A549 (cell line): Measurements from ENCODE around the gene BUD31.

Experiments used
- CBX8 ChIP-seq: fragments of 200-600 bp; sonication (generic); IDR thresholded peaks from 2 replicates; pipeline ENCODE4 v1.6.1; 2016
- CEBPB ChIP-seq, 2 experiments: fragments of >200 bp in 1 of 2; sonication (Bioruptor Twin) in 1 of 2; formaldehyde crosslinking in 1 of 2; IDR thresholded peaks; 2 replicates each; pipeline ENCODE4 v1.6.1; 2012 to 2016
- CHD2 ChIP-seq: fragments of 150-350 bp; IDR thresholded peaks from 2 replicates; pipeline ENCODE4 v1.6.1; 2014; ENCODE audit warnings: low read length; ENCODE audit not compliant: partially characterized antibody
- MAFK ChIP-seq: fragments of 450-650 bp; IDR thresholded peaks from 2 replicates; pipeline ENCODE4 v1.6.1; 2014; ENCODE audit not compliant: partially characterized antibody
- POLR2A ChIP-seq: IDR thresholded peaks from 2 replicates; pipeline ENCODE4 v1.6.1; 2012; ENCODE audit warnings: mild to moderate bottlenecking, low read length
- POLR2AphosphoS2 ChIP-seq: conservative IDR thresholded peaks from 2 replicates; pipeline ENCODE4 v1.6.1; 2012; ENCODE audit warnings: low read length, improper control_type of control experiment, inconsistent platforms
- RAD21 ChIP-seq, 2 experiments: fragments of >200 bp in 1 of 2; sonication (Bioruptor Twin) in 1 of 2; formaldehyde crosslinking in 1 of 2; IDR thresholded peaks in 1 of 2; conservative IDR thresholded peaks in 1 of 2; 2 replicates in 1 of 2; 3 replicates in 1 of 2; pipeline ENCODE4 v1.6.1; 2012 to 2018; ENCODE audit warnings: inconsistent platforms in 1 of 2
- SREBF2 ChIP-seq: fragments of 450-650 bp; IDR thresholded peaks from 2 replicates; pipeline ENCODE4 v1.6.1; 2014; ENCODE audit warnings: mild to moderate bottlenecking, moderate library complexity
- TFCP2L1 ChIP-seq: fragments of 250-450 bp; sonication (Bioruptor Pico); IDR thresholded peaks from 2 replicates; pipeline ENCODE4 v1.5.0; 2021; ENCODE audit warnings: mild to moderate bottlenecking
- USF2 ChIP-seq: fragments of 450-650 bp; IDR thresholded peaks from 2 replicates; pipeline ENCODE4 v1.6.1; 2014; ENCODE audit warnings: antibody characterized with exemption
- ZSCAN20 ChIP-seq: fragments of 250-450 bp; sonication (Bioruptor Pico); IDR thresholded peaks from 2 replicates; pipeline ENCODE4 v1.8.0; 2022; ENCODE audit warnings: mild to moderate bottlenecking, moderate library complexity
- TF ChIP-seq, protein P1 (sequence below): fragments of >200 bp; sonication (Bioruptor Twin); formaldehyde crosslinking; IDR thresholded peaks from 3 replicates; pipeline ENCODE4 v1.5.1; 2016

DNA sequence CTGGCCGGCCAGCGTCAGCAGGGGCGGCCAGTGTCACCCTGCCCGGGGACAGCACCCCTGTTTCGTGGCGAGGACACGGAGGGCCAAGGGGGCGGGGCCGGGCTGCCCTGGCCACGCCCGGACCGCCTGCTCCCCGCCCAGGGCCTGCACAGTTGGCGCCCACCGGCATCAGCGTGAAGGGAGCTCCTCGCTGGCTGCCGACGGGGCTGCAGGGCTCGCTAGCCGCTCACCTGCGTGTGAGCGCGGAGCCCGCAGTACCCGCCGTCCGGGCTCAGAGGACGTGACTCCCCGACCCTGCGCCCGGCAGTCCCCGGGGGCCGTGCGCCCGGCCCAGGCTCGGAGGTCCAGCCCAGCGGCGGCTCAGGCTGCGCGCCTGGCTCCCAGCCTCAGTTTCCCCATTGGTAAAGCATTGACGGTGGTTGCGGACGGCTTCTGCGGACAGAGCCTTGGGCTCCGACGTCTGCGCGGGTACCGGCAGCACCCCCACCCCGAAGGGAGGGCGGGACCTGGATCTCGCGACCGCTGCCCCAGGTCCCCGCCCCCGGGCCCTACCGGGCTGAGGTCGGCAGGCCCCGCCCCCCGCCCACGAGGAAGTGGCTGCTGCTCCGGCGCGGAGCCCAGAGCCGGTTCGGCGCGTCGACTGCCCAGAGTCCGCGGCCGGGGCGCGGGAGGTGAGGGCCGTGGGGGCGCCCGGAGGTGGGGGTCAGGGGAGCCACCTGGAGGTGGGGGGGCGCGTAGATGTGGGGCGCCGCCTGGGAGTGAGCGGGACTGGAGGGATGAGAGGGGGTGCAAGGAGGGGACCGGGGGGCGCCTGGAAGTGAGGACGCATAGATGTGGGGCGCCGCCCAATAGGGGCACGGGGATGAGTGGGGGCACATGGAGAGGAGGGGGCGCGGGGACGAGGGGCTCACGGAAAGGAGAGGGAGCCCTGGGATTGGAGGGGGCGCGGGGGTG lies 34.4 kb upstream of the BUD31 start, which contains the start of gene ARPC1B:
- TF ChIP-seq TFCP2L1 (no peak), CHD2 (peak; percentile 54), CEBPB (IDR thresholded peaks at IDR 0.05) (no peak), USF2 (no peak), POLR2AphosphoS2 (no peak), RAD21 (conservative IDR thresholded peaks at IDR 0.05 in 1 of 2, IDR thresholded peaks at IDR 0.05 in 1 of 2) (no peak), MAFK (no peak), SREBF2 (no peak), ZSCAN20 (CRISPR knock-in tag) (no peak), POLR2A (peak; percentile 86), CBX8 (no peak)
- TF ChIP-seq, protein P1, sequence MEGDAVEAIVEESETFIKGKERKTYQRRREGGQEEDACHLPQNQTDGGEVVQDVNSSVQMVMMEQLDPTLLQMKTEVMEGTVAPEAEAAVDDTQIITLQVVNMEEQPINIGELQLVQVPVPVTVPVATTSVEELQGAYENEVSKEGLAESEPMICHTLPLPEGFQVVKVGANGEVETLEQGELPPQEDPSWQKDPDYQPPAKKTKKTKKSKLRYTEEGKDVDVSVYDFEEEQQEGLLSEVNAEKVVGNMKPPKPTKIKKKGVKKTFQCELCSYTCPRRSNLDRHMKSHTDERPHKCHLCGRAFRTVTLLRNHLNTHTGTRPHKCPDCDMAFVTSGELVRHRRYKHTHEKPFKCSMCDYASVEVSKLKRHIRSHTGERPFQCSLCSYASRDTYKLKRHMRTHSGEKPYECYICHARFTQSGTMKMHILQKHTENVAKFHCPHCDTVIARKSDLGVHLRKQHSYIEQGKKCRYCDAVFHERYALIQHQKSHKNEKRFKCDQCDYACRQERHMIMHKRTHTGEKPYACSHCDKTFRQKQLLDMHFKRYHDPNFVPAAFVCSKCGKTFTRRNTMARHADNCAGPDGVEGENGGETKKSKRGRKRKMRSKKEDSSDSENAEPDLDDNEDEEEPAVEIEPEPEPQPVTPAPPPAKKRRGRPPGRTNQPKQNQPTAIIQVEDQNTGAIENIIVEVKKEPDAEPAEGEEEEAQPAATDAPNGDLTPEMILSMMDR: no peak
